Panc1 (cell line): ENCODE measurements around the gene MPI. TPM values are rescaled to one million over a fixed set of nuclear protein-coding genes. Genes with fewer than 3 reads are reported as not detected.

ENCODE experiments used
- ATAC-seq: fragments of 200-7000 bp; cut with Tn5 transposase; 2 replicates; pipeline ENCODE4 v1.9.1; 2020; ENCODE audit warnings: mild to moderate bottlenecking, moderate library complexity
- BruUV-seq: library from RNA; stranded (reverse); fragments of 400-500 nt; replicated peaks from 2 replicates; lab custom pipeline; 2021; lab: Mats Ljungman, UMichigan
- CTCF ChIA-PET: fragments of 300-600 bp; sonication (Branson Sonifier 250); formaldehyde crosslinking; loops from one replicate; lab custom pipeline; 2022; ENCODE audit warnings: antibody characterized with exemption; lab: Charles Lee
- POLR2A ChIA-PET: fragments of 300-600 bp; sonication (Branson Sonifier 250); formaldehyde crosslinking; loops from one replicate; lab custom pipeline; 2022; ENCODE audit warnings: antibody characterized with exemption; lab: Charles Lee
- DNase-seq: peaks from one replicate; pipeline ENCODE4 v3.0.0-alpha.2; 2010; ENCODE audit warnings: low read depth, low spot score
- H3K27ac ChIP-seq: 2 replicates; pipeline ENCODE4 v1.5.1; 2011; ENCODE audit warnings: mild to moderate bottlenecking, low read length, inconsistent platforms
- H3K27me3 ChIP-seq: fragments of 200-500 bp; sonication (Bioruptor generic); 2 replicates; pipeline ENCODE4 v1.6.0; 2014; ENCODE audit warnings: low read length, inconsistent platforms; ENCODE audit not compliant: control insufficient read depth, insufficient read depth
- H3K36me3 ChIP-seq: fragments of 200-500 bp; sonication (Bioruptor generic); 2 replicates; pipeline ENCODE4 v1.5.1; 2014; ENCODE audit warnings: inconsistent platforms, mild to moderate bottlenecking, low read length, moderate library complexity; ENCODE audit not compliant: control insufficient read depth, insufficient read depth
- H3K4me1 ChIP-seq: 2 replicates; pipeline ENCODE4 v1.5.1; 2011; ENCODE audit warnings: inconsistent platforms, mild to moderate bottlenecking, low read length, moderate library complexity; ENCODE audit not compliant: control insufficient read depth, insufficient read depth
- H3K4me3 ChIP-seq, 2 experiments: 2 replicates each; pipeline ENCODE4 v1.5.1; 2011 to 2012; ENCODE audit warnings: low read depth in 2 of 2, low read length in 2 of 2, mild to moderate bottlenecking in 2 of 2, inconsistent platforms in 1 of 2, moderate library complexity in 1 of 2
- H3K9me3 ChIP-seq: fragments of 200-500 bp; sonication (Bioruptor generic); 2 replicates; pipeline ENCODE4 v1.5.1; 2014; ENCODE audit warnings: low read depth, mild to moderate bottlenecking, inconsistent platforms, low read length, moderate library complexity; ENCODE audit not compliant: control insufficient read depth, insufficient read depth
- CTCF ChIP-seq: fragments of 450-650 bp; IDR thresholded peaks from 2 replicates; pipeline ENCODE4 v1.5.1; 2017; ENCODE audit warnings: mild to moderate bottlenecking
- POLR2AphosphoS5 ChIP-seq: IDR thresholded peaks from 2 replicates; pipeline ENCODE4 v1.6.1; 2012; ENCODE audit warnings: mild to moderate bottlenecking, low read depth, low read length, moderate library complexity
- REST ChIP-seq, 2 experiments: IDR thresholded peaks; 2 replicates each; pipeline ENCODE4 v1.6.1; 2011 to 2012; ENCODE audit warnings: low read depth in 2 of 2, control low read depth in 1 of 2, low read length in 1 of 2, mild to moderate bottlenecking in 1 of 2, moderate library complexity in 1 of 2; ENCODE audit not compliant: insufficient read depth in 1 of 2
- SIN3A ChIP-seq: IDR thresholded peaks from 2 replicates; pipeline ENCODE4 v1.6.1; 2012; ENCODE audit warnings: low read depth, mild to moderate bottlenecking, low read length, moderate library complexity, borderline replicate concordance; ENCODE audit not compliant: insufficient read depth
- TCF7L2 ChIP-seq: IDR thresholded peaks from 2 replicates; pipeline ENCODE4 v1.6.1; 2011; ENCODE audit warnings: mild to moderate bottlenecking, low read depth, low read length, inconsistent platforms
- in situ Hi-C: cut with HindIII; loops from 2 replicates; pipeline ENCODE4 v1.10.0; 2016; ENCODE audit warnings: low sequenced_read_pairs, low pct_unique_long_range_greater_than_20kb
- intact Hi-C: fragments of 100-400 bp; cut with micrococcal nuclease; formaldehyde crosslinking; loops from one replicate; pipeline ENCODE4 v1.10.0; 2022; ENCODE audit not compliant: unreplicated experiment
- total RNA-seq: library from RNA; stranded (reverse); gene quantifications from one replicate; pipeline ENCODE4 v1.2.1, GENCODE V29; 2021; ENCODE audit not compliant: unreplicated experiment

The MPI gene
- total RNA-seq, 1 experiment from 2014 or later, result 45.8 TPM

- ATAC-seq, result 0 out of 2 replicates have a peak, but pooled peaks have one; percentile 32
- ChIA-PET CTCF (no interaction called here), POLR2A (no interaction called here)
- DNase-seq, result no peak
- Histone ChIP-seq H3K27ac (no peak overlapping the region), H3K36me3 (peaks cover 2% of the 10 kb centered on the region; the same call in 1 of the 2 replicates), H3K9me3 (no peaks in the 10 kb centered on the region), H3K4me1 (no peaks in the 10 kb centered on the region), H3K4me3 (no peak overlapping the region), H3K27me3 (no peaks in the 10 kb centered on the region)
- in situ Hi-C loops, result no loop called here
- TF ChIP-seq CTCF (no peak), REST (IDR thresholded peaks at IDR 0.05; ENCODE audit: insufficient read depth in 1 of 2, low read depth in 2 of 2, low read length in 1 of 2) (no peak), POLR2AphosphoS5 (no peak), SIN3A (no peak)
- no TSS peak for BruUV-seq
- intact Hi-C loops, result no loop called here
These were observed 32.7 kb upstream of the MPI start for GRCh38 chr15:74857082-74857655.

DNA sequence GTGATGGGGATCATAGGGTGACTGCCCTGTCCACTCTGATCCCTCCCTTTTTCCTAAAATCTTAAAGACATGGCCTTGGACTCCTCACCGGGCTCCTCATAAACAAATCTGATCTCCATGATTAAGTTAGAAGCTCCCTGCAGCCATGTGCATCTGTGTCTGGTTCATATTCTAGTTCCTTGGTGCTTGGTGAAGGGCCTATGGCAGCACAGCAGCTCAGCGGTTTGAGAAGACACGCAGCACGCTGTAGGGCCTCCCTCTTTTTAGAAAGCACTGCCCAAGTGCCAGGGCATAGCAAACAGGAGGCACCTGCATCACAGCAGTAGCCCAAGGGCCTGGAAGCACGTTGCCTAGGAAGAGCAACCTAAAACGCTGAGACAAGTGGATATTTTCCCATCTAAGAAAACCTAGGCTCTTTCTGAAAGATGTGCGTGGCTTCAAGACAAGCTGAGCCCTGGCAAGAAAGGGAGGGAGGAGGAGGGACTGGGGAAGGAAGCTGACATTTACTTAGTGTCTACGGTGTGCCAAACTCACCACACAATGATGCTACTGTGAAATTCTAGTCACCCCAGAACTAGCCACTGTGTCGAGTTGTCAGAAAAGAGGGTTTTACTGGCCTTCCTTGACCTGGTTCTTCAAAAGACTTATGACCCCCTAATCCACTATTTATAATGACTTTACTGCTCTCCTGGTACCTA is 32.0 kb upstream of the MPI start:
- Histone ChIP-seq H3K4me1 (no peaks in the 10 kb centered on the region), H3K36me3 (peaks cover 2% of the 10 kb centered on the region; the same call in 1 of the 2 replicates), H3K4me3 (no peak overlapping the region), H3K27me3 (no peaks in the 10 kb centered on the region), H3K9me3 (no peaks in the 10 kb centered on the region), H3K27ac (no peak overlapping the region)
- intact Hi-C loops (no loop called here), in situ Hi-C loops (no loop called here)
- ChIA-PET POLR2A (no interaction called here), CTCF (interaction anchor here (0.6 kb wide), 1 partner anchor 11 kb away, joined by 11 read pairs; no protein-coding TSS in a partner anchor)
- TF ChIP-seq TCF7L2, result no peak
- TF ChIP-seq REST (IDR thresholded peaks at IDR 0.05; ENCODE audit: insufficient read depth in 1 of 2, low read depth in 2 of 2, low read length in 1 of 2), result no peak
- no peak for TF ChIP-seq CTCF
- no peak for TF ChIP-seq POLR2AphosphoS5
- no peak for TF ChIP-seq SIN3A
- ATAC-seq (no peak), DNase-seq (no peak)
- no TSS peak for BruUV-seq
